ENCODE data around the gene FOXA1.

Gene FOXA1

DNA sequence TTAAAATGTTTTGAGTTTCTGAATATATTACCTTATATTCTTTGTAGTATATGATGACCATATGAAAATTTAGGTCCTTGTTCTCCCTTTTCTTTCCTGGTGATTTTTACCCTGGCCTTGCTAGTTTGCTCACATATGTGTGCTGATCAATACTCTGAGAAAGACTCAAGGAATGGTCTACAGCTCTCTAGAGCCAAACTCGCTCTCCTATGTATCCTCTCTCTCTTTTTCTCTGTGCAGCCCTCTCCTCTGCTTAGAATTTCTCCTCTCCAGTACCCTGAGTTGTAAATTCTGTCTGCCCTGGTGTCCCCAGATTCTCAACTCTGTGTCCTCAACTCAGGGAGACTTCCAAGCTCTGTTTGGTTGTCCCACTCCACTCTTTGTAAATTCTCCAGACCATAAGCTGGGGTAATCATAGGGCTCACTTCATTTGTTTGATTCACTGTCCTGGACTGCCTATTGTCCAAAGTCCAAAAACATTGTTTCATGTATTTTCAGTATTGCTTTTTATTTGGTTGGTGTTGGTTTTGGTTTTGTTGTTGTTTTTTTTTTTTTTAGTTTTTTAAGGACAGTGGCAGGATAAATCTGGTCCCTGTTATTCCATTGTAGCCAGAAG lies 41.0 kb downstream of the FOXA1 start:
- DNase-seq: no peak

DNA sequence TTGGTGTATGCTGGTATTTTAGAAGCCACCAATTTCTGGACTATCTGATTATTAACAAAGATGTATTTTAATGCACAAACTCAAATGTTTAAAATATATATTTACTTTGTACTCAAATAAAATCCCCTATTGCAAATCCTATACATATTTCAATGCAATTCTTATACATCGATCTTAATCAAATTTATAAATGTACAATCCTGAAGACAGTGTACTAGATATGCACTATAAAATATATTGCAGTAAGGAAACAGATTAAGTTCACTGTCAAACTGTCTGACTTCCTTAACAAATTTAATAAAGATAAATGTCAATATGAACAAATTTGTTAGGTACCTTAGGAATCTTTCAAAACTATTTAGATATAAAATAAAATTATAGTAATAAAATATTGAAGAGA lies 43.9 kb downstream of the FOXA1 start:
- DNase-seq: no peak

DNA sequence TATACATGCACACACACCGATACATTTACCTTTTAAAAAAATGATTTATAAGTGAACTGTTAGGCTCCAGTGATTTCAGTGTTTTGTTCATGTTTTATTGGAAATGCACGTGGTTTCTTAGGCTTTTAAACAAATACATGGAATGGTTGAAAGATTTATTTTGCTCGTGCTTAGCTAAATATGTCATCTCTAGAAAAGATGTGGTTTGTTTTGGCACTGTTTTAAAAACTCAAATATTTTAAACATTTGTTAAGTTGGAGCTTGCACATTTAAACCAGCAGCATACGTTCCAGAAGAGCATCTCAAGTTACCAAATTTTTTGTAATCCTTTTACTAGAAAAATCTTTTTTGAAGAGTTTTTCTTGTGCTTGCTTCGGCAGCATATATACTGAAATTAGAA lies 44.5 kb downstream of the FOXA1 start:
- no peak for DNase-seq

DNA sequence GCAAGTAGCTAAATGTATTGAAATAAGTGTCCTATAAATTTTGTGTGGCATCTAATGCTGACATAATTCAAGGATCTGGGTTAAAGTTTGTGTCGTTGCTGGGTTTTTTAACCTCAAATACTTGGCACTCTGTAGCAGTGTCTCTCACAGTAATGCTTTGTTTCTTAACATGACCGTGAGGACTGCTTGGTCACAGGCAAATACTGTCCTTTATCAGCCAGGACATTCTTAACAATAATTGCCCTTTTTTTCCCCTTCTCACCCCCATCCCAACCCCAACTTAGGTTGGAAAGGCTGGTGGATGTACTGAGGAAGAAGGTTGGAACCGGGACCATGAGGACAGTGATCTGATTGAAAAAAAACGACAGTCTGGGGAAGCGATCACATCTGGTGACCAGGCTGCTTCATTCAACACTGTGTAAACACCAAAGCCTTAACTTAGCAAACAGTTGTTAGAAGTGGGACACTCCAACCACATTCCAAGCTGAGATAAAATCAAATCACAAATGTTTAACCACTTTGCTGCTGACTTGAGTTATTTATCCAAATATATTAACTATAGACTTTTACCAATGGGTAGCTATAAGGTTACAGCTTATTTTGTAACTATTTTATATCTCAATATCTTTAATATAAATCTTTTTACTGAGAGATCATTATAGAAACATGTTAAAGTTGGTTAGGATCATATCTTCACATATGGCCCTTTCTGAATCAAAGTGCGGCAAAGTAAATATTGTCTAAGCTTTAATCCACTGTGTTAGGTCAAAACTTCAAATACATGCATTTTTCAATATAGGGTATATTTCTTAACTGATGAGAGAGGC lies 48.2 kb downstream of the FOXA1 start:
- DNase-seq: no peak

DNA sequence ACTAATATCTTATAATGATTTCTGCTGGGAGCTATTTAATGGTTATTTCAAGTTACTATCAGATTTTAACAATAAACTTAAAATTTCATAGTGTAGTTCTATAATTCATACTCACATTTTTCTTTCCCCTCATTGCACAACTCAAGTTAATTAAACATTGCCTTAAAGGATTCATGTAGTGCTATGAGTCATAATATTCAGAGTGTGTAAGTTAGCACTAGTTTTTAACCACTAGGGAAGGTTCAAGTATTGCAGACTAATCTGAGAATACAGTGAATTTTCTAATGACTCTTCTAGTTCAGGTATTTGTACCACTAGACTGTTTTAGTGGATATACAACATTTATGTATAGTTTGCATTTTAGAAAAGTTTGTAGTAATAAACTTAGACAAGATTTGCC lies 49.9 kb downstream of the FOXA1 start:
- DNase-seq: no peak

DNA sequence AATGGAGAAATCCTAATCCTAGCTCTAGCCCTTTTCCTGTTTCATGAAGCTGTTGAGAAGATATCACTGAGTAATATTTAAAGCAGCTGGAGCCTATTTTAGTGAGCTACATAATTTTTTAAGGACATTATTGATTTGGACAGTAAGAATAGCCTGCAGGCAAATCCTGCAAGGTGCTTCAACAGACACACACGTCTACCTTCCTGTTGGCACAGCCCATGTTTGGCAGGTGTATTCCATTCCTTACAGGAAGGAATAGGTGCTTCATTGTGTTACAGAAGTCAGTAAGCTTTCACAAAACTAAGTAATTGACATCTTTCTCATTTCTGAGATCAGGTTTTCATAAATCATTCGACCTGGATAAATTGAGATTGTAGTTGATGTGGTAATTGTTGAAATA lies 50.6 kb downstream of the FOXA1 start:
- DNase-seq: no peak

DNA sequence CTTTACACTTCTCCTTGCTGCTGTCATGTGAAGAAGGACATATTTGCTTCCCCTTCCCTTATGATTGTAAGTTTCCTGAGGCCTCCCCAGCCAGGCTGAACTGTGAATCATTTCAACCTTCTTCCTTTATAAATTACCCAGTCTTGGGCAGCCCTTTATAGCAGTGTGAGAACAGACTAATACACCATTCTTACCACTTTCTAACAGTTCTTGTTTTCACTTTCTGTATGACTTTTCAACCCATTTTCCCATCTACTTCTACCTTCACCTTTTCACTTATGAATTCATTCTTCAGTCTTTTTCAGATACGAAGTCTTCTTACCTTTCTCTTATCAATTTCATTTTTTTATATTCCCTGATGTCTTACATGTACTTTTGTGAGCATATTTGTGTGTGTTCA lies 55.1 kb downstream of the FOXA1 start:
- DNase-seq: no peak

All from CD4-positive, alpha-beta T cell treated with Interleukin-6 for 4 hours (primary cell).